ENCODE results near the gene GHRL.
A peak's percentile ranks its signal among the peaks of the same experiment; 100 is the strongest.
"Not testable (repeated sequence)": the region's sequence is repeated elsewhere in the genome, so short reads cannot be mapped to it uniquely, and the experiment has no call there.

The GHRL gene

GRCh38 chr3:10268116-10268515 lies 24.6 kb downstream of the GHRL start:
- TF ChIP-seq, protein P1, sequence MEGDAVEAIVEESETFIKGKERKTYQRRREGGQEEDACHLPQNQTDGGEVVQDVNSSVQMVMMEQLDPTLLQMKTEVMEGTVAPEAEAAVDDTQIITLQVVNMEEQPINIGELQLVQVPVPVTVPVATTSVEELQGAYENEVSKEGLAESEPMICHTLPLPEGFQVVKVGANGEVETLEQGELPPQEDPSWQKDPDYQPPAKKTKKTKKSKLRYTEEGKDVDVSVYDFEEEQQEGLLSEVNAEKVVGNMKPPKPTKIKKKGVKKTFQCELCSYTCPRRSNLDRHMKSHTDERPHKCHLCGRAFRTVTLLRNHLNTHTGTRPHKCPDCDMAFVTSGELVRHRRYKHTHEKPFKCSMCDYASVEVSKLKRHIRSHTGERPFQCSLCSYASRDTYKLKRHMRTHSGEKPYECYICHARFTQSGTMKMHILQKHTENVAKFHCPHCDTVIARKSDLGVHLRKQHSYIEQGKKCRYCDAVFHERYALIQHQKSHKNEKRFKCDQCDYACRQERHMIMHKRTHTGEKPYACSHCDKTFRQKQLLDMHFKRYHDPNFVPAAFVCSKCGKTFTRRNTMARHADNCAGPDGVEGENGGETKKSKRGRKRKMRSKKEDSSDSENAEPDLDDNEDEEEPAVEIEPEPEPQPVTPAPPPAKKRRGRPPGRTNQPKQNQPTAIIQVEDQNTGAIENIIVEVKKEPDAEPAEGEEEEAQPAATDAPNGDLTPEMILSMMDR (IDR thresholded peaks at IDR 0.05): no peak
- H3K27me3 ChIP-seq (ENCODE audit: control insufficient read depth, insufficient read depth, low read length): no peaks in the 10 kb centered on the region
- peaks cover 20% of the 10 kb centered on the region for H3K79me2 ChIP-seq
- no peaks in the 10 kb centered on the region for H3K36me3 ChIP-seq (ENCODE audit: control insufficient read depth, insufficient read depth, low read length)
- no peak overlapping the region for H2AFZ ChIP-seq
- no peak overlapping the region for H3K9ac ChIP-seq
- H3K4me2 ChIP-seq (ENCODE audit: low read length): no peak overlapping the region
- peaks cover 3% of the 10 kb centered on the region for H3K4me1 ChIP-seq
- no peaks in the 10 kb centered on the region for H3K9me3 ChIP-seq (ENCODE audit: control insufficient read depth, low read length)
- H3K27ac ChIP-seq: no peak overlapping the region
- H3K4me3 ChIP-seq (ENCODE audit: low read depth, low read length): no peak overlapping the region

GRCh38 chr3:10266936-10267335 lies 25.8 kb downstream of the GHRL start:
- not testable (repeated sequence) for H3K27me3 ChIP-seq (ENCODE audit: control insufficient read depth, insufficient read depth, low read length); H3K4me2 ChIP-seq (ENCODE audit: low read length); H2AFZ ChIP-seq; H3K9me3 ChIP-seq (ENCODE audit: control insufficient read depth, low read length); H3K9ac ChIP-seq; H3K36me3 ChIP-seq (ENCODE audit: control insufficient read depth, insufficient read depth, low read length); H3K4me1 ChIP-seq; H3K4me3 ChIP-seq (ENCODE audit: low read depth, low read length); H3K27ac ChIP-seq
- peaks cover 17% of the 10 kb centered on the region for H3K79me2 ChIP-seq

DNA sequence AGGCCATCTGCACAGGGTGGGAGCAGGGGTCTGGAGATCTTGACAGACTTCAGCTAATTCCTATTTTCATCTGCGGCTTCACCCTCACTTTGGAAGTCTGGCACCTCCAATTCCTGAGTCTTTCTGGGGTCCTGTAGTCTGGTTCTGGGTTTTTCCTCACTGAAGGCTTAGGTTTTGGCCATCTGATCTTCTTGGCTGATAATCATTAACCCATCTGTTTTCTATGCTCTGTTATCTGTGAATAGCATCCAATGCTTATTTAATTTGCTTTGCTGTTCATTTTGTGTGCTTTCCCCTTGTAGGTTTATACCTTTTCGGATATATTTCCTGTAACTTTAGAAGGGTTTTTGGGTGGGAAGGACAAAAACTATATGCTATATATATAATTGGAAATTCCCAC lies 26.9 kb downstream of the GHRL start:
- Histone ChIP-seq H3K4me3 (ENCODE audit: low read depth, low read length) (no peak overlapping the region), H3K27me3 (ENCODE audit: control insufficient read depth, insufficient read depth, low read length) (no peaks in the 10 kb centered on the region), H3K79me2 (peaks cover 17% of the 10 kb centered on the region), H3K9ac (no peak overlapping the region), H3K36me3 (ENCODE audit: control insufficient read depth, insufficient read depth, low read length) (no peaks in the 10 kb centered on the region), H3K27ac (no peak overlapping the region), H3K4me1 (peaks cover 3% of the 10 kb centered on the region), H3K4me2 (ENCODE audit: low read length) (no peak overlapping the region), H3K9me3 (ENCODE audit: control insufficient read depth, low read length) (no peaks in the 10 kb centered on the region), H2AFZ (no peak overlapping the region)
- TF ChIP-seq, protein P1 (IDR thresholded peaks at IDR 0.05): no peak

- TF ChIP-seq, protein P1 (IDR thresholded peaks at IDR 0.05): peak; percentile 46
- no peaks in the 10 kb centered on the region for H3K36me3 ChIP-seq (ENCODE audit: control insufficient read depth, insufficient read depth, low read length)
- H3K4me3 ChIP-seq (ENCODE audit: low read depth, low read length): no peak overlapping the region
- H3K4me2 ChIP-seq (ENCODE audit: low read length): no peak overlapping the region
- H3K9me3 ChIP-seq (ENCODE audit: control insufficient read depth, low read length): no peaks in the 10 kb centered on the region
- peak overlapping the region; percentile 21 for H2AFZ ChIP-seq
- no peaks in the 10 kb centered on the region for H3K27me3 ChIP-seq (ENCODE audit: control insufficient read depth, insufficient read depth, low read length)
- H3K9ac ChIP-seq: no peak overlapping the region
- peaks cover 3% of the 10 kb centered on the region for H3K4me1 ChIP-seq
- H3K27ac ChIP-seq: no peak overlapping the region
- H3K79me2 ChIP-seq: peaks cover 12% of the 10 kb centered on the region
Observed at GRCh38 chr3:10263646-10264363, 28.9 kb downstream of the GHRL start.

GRCh38 chr3:10262027-10262426 lies 30.7 kb downstream of the GHRL start:
- Histone ChIP-seq H3K36me3 (ENCODE audit: control insufficient read depth, insufficient read depth, low read length) (no peaks in the 10 kb centered on the region), H2AFZ (no peak overlapping the region), H3K27ac (no peak overlapping the region), H3K4me3 (ENCODE audit: low read depth, low read length) (no peak overlapping the region), H3K4me1 (peaks cover 3% of the 10 kb centered on the region), H3K9ac (no peak overlapping the region), H3K4me2 (ENCODE audit: low read length) (no peak overlapping the region), H3K79me2 (peaks cover 5% of the 10 kb centered on the region), H3K27me3 (ENCODE audit: control insufficient read depth, insufficient read depth, low read length) (no peaks in the 10 kb centered on the region), H3K9me3 (ENCODE audit: control insufficient read depth, low read length) (no peaks in the 10 kb centered on the region)
- TF ChIP-seq, protein P1 (IDR thresholded peaks at IDR 0.05): no peak
